ENCODE results near the gene AK5.

- TF ChIP-seq CTCF (IDR thresholded peaks at IDR 0.05) (no peak), EZH2 (IDR thresholded peaks at IDR 0.05; ENCODE audit: borderline replicate concordance, insufficient read depth, low read depth, low read length, poor library complexity, severe bottlenecking) (no peak)
These were observed 153.1 kb downstream of the AK5 start for GRCh38 chr1:77434967-77435366.

Measured in B cell (primary cell).